HG03469 (cell line): ENCODE data around the gene SLC7A8.

Experiments used
- ATAC-seq: cut with Tn5 transposase; IDR thresholded peaks from one replicate; pipeline ENCODE4 v1.9.1; 2021; ENCODE audit warnings: mild to moderate bottlenecking, moderate library complexity, moderate number of reproducible peaks; ENCODE audit not compliant: unreplicated experiment

SLC7A8 gene

DNA sequence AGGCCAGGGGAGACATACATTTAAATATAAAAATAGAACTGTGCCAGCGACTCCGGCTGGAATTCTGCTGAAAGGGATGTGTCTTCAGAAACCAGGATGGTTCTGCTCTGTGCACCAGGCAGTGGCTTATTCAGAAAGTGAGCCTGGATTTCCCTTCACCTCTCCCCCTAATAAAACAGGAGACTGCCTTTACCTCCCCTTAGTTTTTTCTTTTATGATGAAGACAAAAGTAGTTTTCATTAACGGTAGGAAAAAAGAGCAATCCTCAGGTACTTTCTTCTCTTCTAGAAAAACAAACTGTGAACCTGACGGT is 346 bp downstream of the SLC7A8 start:
- no peak for ATAC-seq

DNA sequence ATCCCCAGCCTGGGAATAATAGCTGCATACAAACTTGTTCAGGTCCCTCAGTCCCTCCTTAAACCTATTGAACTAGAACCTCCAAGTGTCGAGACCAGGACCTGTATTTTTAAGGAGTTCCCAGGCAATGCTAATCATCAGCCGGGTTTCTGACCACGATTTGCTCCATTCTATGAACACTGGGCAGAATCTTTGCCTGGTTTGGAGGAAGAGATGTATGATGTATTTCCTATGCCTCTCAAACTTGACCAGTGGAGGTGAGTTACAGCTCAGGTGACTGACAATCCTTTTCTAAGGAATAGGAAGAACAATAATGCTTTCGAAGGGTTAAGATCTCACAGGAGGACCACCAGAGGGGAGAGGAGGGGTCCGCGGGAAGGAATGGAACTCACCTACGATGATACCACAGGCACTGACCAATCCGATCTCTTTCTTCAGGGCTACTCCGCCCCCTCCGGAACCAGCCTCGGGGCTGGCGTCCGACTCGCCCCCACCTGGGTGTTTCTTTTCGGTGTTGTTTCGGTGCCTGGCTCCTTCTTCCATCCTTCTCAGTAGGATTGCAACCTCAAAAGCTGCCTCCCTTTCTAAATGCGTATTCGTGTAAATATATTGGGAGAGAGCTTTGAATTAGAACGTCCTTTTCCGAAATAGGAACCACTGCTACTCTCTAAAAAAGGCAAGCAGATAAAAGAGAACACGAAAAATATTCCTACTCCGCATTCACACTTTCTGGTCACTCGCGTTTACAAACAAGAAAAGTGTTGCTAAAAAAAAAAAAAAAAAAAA is 895 bp downstream of the SLC7A8 start:
- ATAC-seq, result no peak

DNA sequence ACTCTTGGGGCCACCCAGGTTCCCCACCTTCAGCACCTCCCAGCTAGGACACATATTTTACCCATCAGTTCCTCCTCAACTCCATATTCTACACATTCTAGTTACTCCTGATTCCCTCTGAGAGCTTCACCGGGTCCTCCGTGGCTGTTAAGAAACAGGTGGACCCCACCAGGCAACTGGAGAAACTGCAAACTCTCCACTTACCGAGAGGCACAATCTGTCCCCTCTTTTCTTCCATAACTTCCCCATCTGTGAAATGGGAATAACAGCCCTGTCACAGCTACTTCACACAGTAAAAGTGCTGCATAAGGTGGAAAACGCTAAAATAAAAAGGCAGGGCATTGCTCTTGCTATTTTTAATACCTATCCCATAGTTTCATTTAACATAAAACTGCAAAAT is 1.5 kb downstream of the SLC7A8 start:
- no peak for ATAC-seq

DNA sequence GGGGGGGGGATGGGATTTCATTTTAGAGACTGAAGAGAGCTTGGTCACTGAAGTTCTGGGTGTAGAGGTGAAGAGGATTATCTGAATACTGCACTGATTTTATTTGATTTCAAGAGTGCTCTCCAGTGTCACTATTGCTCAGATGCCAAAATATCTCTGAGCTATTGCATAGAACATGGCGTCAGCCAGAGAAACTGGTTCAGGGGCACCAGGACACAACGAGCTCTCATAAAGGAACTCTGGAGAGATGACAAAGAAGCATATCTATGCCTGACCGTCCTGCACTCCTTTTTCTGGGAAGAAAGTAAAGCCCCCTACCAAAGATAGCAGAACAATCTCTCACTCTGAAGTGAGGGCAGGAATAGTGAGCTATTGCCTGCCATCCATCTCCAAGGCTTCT is 2.0 kb downstream of the SLC7A8 start:
- ATAC-seq, result no peak

DNA sequence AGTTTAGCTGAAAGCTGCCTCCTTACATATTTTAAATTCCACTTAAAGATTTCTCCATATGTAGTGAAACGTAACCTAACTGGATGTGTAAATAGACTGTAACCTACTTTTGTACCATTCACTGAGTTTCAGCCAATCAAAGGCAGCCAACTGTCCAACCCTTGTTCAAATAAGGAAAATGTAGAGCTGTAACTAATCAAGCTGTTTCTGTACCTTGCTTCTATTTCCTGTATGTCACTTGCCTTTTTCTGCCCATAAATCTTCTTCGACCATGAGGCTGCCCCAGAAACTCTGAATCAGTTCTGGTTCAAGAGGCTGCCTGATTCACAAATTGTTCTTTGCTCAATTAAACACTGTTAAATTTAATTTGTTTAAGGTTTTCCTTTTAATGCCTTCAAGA is 6.3 kb downstream of the SLC7A8 start:
- no peak for ATAC-seq

DNA sequence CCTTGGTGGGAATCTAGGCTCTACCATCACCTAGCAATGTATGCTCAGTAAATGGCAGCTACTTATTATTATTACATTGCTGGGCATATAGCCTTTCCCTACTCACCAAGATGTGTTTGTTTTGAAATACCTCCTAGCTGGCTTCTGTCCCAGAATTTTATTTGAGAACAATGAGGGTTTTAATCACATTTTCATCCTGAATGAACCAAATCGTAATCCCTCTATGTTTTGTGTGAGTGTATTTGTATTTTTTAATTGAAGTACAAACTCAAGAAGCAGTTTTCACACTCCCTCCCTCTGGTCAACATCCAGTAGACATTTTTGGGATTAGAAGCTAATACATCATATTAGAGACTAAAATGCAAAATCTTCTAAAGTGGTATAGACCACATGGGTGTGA is 7.6 kb downstream of the SLC7A8 start:
- no peak for ATAC-seq

DNA sequence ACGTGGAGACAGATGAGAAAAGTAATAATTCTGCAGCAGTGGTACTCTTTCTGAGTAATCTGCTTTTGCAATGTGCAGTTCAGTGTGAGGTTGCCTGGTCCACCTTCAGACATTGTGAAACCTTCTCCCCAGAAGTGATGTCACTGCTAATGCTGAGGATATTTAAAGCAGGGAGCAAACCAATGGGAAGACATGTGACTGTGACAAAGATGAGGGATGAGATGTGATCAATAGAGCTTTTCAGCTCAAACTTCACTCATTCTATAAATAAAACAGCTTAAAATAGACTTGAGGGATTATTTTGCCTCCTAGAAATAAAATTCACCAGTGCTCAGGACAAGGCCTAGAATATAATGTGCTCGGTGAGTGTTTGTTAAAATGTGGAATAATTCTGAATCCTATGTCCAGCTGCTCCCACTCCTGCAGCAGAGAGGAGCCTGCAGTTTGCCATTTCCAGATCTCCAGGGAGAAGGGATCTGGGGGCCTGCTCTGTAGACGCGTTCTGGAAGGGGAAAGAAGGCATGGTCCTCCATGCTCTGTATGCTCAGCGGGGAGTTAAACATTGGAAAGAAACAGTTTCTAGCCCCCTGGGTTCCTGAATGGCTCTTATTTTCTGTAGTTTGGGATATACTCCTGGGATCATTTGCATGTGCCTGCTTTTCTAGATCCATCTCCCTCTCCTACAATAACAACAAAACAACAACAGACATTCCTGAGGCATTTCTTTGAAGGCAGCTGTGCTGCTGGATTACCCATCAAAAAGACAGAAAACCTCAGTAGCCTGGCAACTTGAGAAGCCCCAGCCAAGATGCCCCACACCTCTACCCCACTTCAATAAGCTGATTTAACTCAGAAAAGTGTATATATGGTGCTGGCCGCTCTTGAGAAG is 8.9 kb downstream of the SLC7A8 start:
- ATAC-seq, result no peak

DNA sequence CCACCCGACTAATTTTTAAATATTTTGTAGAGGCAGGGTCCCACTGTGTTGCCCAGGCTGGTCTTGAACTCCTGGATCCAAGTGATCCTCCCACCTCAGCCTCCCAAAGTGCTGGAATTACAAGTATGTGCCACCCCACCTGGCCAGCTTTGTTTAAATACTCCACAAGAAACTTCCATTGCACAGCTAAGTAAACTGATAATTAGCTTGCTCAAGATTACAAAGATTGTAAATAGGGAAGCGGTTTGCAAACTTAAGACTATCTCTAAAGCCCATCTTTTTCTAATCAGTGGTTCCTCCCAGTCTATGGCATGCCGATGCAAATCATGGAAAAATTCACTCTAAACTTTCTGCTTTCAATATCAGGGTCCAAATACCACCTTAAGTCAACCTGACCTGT is 9.7 kb downstream of the SLC7A8 start:
- no peak for ATAC-seq

DNA sequence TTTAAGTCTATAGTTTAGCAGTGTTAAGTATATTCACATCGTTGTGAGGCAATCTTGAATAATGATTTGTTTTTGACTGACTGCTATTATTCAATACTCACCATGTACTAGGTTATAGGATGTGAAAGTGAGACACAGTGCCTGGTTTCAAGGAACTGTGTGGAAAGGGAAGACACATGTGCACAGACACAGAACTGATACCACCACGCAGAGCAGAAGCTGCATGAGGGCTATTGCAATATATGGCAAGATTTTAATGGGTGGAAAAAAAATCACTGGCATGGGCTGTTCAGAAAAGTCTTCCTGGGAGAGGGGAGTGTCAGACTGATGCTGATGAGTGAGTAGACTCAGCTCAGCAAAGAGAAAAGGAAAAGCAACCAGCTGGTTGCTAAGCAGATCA is 10.4 kb downstream of the SLC7A8 start:
- no peak for ATAC-seq

DNA sequence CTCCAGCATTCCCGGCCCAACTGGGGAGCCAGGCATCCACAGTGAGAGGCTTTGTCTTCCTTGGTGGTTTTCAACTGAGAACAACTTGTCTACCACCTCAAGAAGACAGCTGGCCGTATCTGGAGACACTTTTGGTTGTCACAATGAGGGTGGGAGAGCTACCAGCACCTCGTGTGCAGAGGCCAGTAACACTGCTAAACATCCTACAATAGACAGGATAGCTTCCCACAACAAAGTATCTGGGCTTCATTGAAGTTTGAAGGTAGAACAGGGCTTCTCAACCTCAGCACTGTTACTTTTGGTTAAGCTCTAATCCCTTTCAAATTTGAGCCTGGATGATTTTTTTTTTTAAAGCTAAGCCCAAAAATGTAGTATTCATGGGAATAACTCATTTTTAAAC is 10.9 kb downstream of the SLC7A8 start:
- no peak for ATAC-seq

DNA sequence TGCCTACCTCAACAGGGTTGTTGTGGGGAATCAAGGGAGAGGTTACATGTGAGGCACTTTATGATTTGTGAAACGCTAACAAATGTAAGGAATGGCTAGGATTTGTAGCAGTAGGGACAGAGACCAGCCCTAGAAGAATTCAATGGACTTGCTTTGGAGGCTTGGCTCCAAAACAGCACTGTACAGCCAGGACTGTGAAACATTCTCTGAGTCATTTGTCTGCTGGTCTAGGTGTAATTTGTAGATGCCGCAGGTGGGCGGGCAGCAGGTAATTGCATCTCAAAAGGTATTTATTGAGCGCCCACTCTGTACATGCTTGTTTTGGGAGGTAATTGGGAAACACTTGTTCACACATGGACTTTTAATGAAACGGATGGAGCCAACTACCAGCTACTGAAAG is 11.4 kb downstream of the SLC7A8 start:
- ATAC-seq, result no peak

DNA sequence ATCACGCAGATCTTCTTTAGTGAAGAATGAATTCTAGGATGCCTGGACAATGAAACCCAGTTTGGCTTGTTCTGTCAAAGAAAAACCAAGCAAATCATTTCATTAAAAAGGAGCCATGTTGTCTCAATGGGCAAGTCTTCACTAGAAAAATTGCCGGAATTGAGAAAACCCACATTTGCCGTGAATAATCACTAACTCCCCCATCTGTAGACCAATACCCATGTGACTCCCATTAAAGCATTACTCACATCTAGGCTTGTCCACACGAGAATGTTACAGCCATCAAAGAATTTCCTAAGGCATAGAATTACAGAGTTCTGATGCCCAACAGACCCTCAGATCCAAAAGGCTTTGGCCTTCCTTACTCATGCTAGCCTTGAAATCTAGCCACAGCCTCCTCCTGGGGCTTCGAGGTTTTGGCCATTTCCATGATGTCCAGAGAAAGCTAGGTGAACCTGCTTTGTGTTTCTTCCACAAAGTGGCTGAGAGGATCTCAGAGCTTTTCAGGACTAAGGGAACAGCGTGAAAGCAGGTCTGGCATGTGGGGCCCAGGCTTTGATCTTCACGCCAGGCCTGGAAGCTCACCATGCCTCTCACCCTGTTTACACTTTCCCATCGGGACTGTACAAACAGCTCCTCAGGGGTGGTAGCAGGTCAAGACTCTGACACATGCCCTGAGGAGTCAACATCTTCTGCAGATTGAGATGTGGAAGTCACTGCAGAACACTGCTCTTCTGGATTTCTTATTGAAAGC is 12.1 kb downstream of the SLC7A8 start:
- no peak for ATAC-seq

DNA sequence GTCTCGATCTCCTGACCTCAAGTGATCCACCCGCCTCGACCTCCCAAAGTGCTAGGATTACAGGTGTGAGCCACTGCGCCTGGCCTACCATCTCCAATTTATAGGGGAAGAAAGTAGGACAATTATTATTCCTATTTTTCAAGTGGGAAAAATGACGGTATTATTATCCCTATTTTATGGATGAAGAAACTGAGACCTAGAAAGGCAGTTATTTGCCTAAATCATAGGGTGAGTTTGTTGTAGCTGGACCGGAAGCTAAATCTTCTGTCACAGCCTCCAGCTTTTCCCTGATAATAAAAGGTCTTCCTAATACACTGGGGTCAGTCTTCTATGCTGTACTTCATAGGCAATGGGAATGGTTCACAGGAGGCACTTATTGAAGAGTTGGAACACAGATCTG is 13.8 kb downstream of the SLC7A8 start:
- ATAC-seq, result no peak

DNA sequence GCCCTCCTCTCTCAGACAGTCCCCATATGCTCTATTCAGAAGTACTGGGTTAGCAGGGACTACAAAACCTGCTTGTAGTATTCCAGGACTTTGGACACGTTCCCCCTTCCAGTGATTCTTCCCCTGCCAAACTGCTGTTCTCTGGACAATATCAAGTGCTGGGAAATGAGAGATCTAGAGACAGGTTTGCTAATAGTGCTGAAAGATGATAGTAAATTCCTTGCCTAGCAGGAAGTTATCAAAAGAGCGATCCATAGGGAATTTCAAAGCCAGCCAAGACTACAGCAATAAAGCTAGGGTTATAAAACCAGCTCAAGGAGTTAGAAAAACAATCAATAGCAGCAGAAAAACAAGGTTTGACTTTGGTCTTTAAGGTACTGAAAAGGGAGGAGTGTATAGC is 15.2 kb downstream of the SLC7A8 start:
- ATAC-seq, result no peak

DNA sequence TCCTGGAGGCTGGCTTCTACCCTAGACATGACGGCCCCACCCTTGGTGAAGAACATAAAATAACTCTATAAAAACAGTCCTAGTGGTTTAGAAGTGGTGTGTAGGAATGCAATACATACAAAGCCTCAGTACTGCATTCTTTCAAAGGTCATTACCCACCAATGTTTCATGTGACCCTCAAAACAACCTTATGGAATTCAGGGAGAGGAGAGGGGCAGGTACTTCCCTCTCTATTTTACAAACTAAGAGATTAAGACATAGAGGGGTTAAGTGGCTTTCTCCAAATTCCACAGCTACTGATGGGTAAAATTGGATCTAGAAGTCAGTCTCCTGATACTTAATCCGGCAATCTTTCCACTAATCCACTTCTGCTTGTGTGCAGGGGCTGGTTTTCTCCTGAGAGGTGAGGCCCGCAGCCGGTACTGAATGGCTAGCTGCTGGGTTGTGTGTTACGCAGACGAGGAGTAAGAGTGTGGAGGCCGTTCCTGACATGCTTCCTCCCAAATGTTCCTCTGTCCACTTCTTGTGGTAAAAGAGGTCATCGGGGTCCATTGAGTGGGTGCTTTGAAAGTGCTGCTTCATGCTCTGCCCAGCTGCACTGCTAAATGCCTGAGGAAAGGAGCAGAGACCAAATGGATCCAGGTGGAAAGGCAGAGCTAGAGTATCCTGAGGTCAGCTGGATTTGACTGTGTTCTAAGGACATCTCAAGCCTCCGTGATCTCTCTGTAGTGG is 16.2 kb downstream of the SLC7A8 start:
- no peak for ATAC-seq

DNA sequence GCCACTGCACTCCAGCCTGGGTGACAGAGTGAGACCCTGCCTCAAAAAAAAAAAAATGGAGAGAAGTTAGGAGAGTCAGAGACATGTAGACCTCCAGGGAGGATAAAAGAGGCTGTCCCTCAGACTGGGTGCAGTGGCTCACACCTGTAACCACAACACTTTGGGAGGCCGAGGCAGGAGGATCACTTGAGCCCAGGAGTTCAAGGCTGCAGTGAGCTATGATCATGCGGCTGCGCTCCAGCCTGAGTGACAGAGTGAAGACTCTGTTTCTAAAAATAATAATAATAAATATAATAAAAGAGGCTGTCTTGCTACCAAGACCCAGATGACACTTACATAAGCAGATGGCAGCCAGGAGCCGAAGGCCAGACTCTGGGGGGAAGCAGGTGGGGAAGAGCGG is 18.5 kb downstream of the SLC7A8 start:
- ATAC-seq, result no peak

DNA sequence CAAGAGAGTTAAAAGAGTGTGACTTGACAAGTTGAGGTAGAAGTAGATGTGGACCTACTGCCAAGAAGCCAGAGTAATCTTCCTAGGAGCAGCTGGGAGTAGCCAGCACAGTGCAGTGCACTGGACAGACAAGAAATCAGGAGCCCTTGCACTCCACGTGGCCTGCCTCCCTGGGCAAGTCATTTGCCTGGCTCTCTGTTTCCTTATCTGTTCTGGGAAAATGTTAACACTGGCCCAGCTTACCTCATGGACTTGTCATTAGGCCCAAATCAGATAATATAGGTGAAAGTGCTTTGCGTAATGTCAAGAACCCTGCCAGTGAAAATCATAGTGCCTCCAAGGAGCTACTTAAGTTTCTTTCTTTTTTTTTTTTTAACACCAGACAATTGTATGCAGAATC is 19.2 kb downstream of the SLC7A8 start:
- no peak for ATAC-seq

DNA sequence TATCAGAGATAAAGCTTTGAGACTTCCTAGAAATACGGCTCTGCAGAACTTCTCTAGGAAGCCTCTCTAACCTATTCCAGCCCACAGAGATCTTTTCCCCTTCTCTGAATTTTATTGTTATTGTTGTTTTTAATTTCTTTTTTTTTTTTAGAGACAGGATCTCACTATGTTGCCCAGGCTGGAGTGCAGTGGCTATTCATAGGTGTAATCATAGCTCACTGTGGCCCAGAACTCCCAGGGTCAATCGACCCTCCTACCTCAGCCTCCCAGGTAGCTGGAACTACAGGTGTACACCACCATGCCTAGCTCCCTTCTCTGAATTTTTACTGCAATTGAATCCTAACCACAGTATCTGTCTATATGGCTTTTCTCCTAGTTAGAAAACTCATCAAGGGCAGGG is 19.6 kb downstream of the SLC7A8 start:
- ATAC-seq, result no peak

DNA sequence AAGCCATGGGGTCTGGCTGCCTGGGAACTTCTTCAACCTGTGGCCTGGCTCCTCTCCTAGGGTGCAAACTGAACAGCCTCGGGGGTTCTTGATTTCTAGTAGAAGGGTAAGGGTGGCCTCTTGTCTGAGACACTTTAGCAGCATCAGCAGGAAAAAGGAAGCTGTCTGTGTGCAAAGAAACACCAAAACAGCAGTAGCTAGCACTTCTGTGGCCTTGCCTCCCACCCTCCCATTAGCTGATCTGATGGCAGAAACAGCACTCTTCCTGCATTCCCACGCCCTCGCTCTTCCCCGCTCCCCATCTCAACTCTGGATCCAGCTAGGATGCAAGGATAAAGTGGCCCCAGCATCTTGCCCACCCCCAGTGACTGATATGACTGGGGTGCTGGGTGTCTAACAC is 20.7 kb downstream of the SLC7A8 start:
- ATAC-seq, result no peak

DNA sequence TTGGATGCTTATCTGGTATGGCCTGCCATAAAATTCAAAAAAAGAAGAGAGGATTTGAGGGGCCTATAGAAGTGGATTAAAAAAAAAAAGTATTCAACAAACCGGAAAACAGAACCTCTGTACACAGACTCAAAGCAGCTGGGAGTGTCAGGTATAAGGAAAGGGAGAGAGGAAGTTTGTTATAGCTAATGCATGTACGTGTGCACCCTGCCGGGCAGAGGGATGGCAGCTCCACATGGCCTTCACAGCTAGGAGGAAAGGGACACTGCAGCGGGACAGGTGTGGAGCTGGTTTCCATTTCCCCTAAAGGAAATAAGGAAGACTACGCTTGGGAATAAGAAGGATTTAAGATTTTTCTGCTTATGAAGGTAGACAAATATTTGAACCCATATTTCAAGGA is 21.5 kb downstream of the SLC7A8 start:
- ATAC-seq, result no peak

DNA sequence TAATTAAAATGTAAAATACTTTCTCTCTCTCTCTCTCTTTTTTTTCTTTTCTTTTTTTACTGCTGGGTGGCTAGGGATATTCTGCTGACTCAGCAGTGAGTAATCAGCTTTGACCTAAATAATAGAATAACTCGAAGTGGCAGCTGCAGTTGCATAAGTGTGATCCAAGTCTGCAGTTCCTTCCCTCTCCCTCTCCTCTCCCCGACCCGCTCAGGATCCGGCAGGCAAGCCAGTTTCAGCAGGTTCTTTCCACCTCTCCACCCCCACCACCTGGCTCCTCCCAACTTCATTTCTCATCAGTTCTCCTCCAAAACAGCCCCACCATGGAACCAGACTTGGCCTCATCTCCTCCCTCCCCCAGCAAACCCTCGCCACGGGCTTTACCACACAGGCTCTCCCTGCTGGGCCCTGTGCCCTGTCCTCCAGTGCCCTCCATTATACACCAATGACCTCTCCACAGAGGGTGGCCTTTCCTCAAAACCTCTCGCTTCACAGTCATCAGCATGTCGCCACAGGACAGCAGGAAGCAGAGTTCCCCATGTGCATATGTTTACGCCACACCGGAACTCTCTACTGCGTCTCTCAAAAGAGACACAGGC is 22.4 kb downstream of the SLC7A8 start:
- ATAC-seq, result no peak
